BE2C (cell line): Measurements from ENCODE around the gene PRMT9.

Experiments used
- DNase-seq: peaks from one replicate; pipeline ENCODE4 v3.0.0-alpha.2; 2020
- H3K27me3 ChIP-seq: fragments of 250-450 bp; sonication (Bioruptor Pico); 2 replicates; pipeline ENCODE4 v1.5.1; 2020; ENCODE audit warnings: mild to moderate bottlenecking
- H3K36me3 ChIP-seq: fragments of 250-450 bp; sonication (Bioruptor Pico); 2 replicates; pipeline ENCODE4 v1.5.1; 2020; ENCODE audit warnings: mild to moderate bottlenecking
- H3K4me1 ChIP-seq: fragments of 250-450 bp; sonication (Bioruptor Pico); 2 replicates; pipeline ENCODE4 v1.5.1; 2020
- H3K4me3 ChIP-seq: 2 replicates; pipeline ENCODE4 v1.5.1; 2011; ENCODE audit warnings: low read depth, low read length
- H3K9me3 ChIP-seq: fragments of 250-450 bp; sonication (Bioruptor Pico); 2 replicates; pipeline ENCODE4 v1.5.1; 2020
- CTCF ChIP-seq: IDR thresholded peaks from 2 replicates; pipeline ENCODE4 v1.5.1; 2012; ENCODE audit warnings: mild to moderate bottlenecking, low read depth, low read length

Gene PRMT9

DNA sequence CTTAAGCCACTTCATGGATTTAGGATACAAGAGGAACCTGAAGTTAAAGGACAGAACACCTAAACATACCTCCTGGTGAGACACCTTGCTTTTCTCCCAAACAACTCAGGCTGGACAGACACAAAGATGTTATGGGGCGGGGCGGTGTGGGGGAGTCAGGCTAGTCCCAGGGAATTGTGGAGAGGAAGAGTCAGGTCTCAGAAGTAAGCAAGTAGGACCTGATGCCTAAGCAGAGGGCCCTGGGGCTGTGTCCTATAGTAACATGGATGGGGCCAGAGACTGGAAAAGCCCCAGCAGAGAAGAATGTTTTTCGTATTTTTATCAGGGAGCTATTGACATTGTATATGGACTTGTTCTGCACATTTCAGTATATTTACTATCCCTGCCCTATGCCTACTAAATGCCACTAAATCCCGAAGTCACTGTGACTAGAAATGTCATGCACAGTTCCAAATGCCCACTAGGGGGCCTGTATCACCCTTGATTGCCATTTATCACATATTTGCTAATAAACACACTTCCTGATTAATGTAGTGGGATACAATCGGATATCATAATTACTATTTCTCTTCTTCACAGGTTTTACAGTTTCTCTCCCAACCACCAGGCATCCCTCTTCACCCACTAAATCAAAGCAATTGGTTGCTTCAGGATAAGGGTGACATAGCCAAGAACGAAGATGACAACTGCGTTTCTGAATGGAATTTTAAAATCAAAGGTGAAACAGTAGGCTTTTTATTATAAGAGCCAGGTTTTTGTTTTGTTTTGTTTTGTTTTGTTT, 24.1 kb upstream of the PRMT9 start:
- peak; percentile 45 for DNase-seq
- no peaks in the 10 kb centered on the region for H3K27me3 ChIP-seq
- no peaks in the 10 kb centered on the region for H3K36me3 ChIP-seq
- H3K9me3 ChIP-seq, result no peaks in the 10 kb centered on the region; the same call in 1 of the 2 replicates
- H3K4me3 ChIP-seq, result no peak overlapping the region
- no peaks in the 10 kb centered on the region for H3K4me1 ChIP-seq
- peak; percentile 94 for TF ChIP-seq CTCF

DNA sequence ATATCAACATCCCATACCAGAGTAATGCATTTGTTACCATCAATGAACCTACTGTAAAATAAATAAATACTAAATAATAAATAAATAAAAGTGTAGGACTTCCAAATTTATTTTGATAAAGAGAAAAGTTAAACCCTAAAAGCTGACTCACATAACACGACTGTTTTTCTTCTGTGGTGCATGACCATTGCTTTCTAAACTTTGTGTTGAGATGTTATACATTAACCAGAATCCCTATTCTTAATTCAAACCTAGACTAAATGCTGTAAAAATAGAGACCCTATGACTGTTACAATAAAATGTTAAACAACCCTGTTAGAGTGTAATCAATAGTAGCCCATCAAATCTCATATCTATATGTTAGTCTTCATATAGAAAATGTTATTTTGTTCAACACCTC, 20.9 kb upstream of the PRMT9 start:
- H3K4me3 ChIP-seq, result no peak overlapping the region
- no peaks in the 10 kb centered on the region for H3K4me1 ChIP-seq
- no peaks in the 10 kb centered on the region for H3K27me3 ChIP-seq
- TF ChIP-seq CTCF, result no peak
- DNase-seq, result no peak
- no peaks in the 10 kb centered on the region for H3K36me3 ChIP-seq
- no peaks in the 10 kb centered on the region; the same call in 1 of the 2 replicates for H3K9me3 ChIP-seq

- DNase-seq, result no peak
- H3K9me3 ChIP-seq, result peaks cover 2% of the 10 kb centered on the region; the same call in 1 of the 2 replicates
- no peaks in the 10 kb centered on the region for H3K4me1 ChIP-seq
- H3K27me3 ChIP-seq, result no peaks in the 10 kb centered on the region
- TF ChIP-seq CTCF, result no peak
- H3K36me3 ChIP-seq, result no peaks in the 10 kb centered on the region
- no peak overlapping the region for H3K4me3 ChIP-seq
These were observed 12.9 kb upstream of the PRMT9 start for GRCh38 chr4:147696866-147697265.

GRCh38 chr4:147693218-147693617, 9.3 kb upstream of the PRMT9 start:
- H3K36me3 ChIP-seq, result no peaks in the 10 kb centered on the region
- H3K4me3 ChIP-seq, result no peak overlapping the region
- no peak for TF ChIP-seq CTCF
- no peaks in the 10 kb centered on the region for H3K4me1 ChIP-seq
- H3K27me3 ChIP-seq, result no peaks in the 10 kb centered on the region
- DNase-seq, result no peak
- no peaks in the 10 kb centered on the region for H3K9me3 ChIP-seq

- Histone ChIP-seq H3K9me3 (no peaks in the 10 kb centered on the region), H3K4me1 (no peaks in the 10 kb centered on the region), H3K27me3 (no peaks in the 10 kb centered on the region), H3K4me3 (no peak overlapping the region), H3K36me3 (no peaks in the 10 kb centered on the region)
- no peak for TF ChIP-seq CTCF
- no peak for DNase-seq
These were observed 7.9 kb upstream of the PRMT9 start for GRCh38 chr4:147691820-147692219.

DNA sequence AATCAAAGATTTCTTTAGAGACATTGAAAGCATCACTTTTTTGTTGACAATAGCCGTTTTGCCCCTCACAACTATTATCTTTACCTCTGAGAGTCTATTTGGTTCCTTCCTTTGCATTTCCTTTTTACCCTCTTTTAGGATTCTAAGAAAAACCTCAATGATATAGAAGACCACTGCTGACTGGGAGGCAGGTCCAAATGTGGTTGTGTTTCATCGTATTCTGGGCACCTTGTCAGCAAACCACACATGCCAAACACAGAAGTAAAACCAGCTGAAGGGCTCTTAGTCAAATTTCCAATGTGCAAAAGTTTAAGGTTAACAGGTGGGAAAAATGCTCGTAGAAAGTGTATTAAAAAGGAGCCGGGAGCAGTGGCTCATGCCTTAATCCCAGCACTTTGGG, 5.1 kb upstream of the PRMT9 start:
- Histone ChIP-seq H3K4me3 (no peak overlapping the region), H3K9me3 (no peaks in the 10 kb centered on the region)
- DNase-seq, result no peak

More for the DNA sequence above, 5.1 kb upstream of the PRMT9 start:
- TF ChIP-seq CTCF, result no peak
- Histone ChIP-seq H3K36me3 (no peaks in the 10 kb centered on the region), H3K27me3 (no peaks in the 10 kb centered on the region), H3K4me1 (no peaks in the 10 kb centered on the region)
